Stomach (tissue), 19 donors: ENCODE data around the gene MYADM. TPM values are rescaled to one million over a fixed set of nuclear protein-coding genes. Genes with fewer than 3 reads are reported as not detected.

Experiments used
- DNase-seq, 2 donors: peaks; one replicate each; pipeline versions ENCODE4 v3.0.0 to v3.0.0-alpha.2; 2013 to 2019
- H3K27ac ChIP-seq, 5 donors: fragments of 200-600 bp in 4 of 5; sonication (generic) in 4 of 5; one replicate each; pipeline ENCODE4 v1.5.1; 2013 to 2019; ENCODE audit warnings: mild to moderate bottlenecking in 1 of 5, moderate library complexity in 1 of 5
- H3K27me3 ChIP-seq, 3 donors: fragments of 200-600 bp; sonication (generic); one replicate each; pipeline ENCODE4 v1.5.1; 2017 to 2019; ENCODE audit warnings: mixed run types in 1 of 3
- H3K36me3 ChIP-seq, 4 donors: fragments of 200-600 bp; sonication (generic); 1 replicate in 3 of 4; 2 replicates in 1 of 4; pipeline ENCODE4 v1.5.1; 2016 to 2019
- H3K4me1 ChIP-seq, 4 donors: fragments of 200-600 bp; sonication (generic); one replicate each; pipeline ENCODE4 v1.5.1; 2016 to 2019
- H3K4me3 ChIP-seq, 4 donors: fragments of 200-600 bp; sonication (generic) in 3 of 4; one replicate each; pipeline ENCODE4 v1.5.1; 2016 to 2019; ENCODE audit warnings: mild to moderate bottlenecking in 1 of 4
- H3K9me3 ChIP-seq, 4 donors: fragments of 200-600 bp; sonication (generic); one replicate each; pipeline ENCODE4 v1.5.1; 2016 to 2019
- CTCF ChIP-seq, 7 experiments: fragments of 450-650 bp in 4 of 7; fragments of 200-600 bp in 3 of 7; sonication (generic) in 3 of 7; IDR thresholded peaks; one replicate each; pipeline ENCODE4 v1.5.1; 2016 to 2019; ENCODE audit warnings: antibody characterized with exemption in 7 of 7, control low read depth in 2 of 7, mild to moderate bottlenecking in 1 of 7
- EP300 ChIP-seq: sonication (generic); formaldehyde crosslinking; IDR thresholded peaks from one replicate; pipeline ENCODE4 v1.6.1; 2017; ENCODE audit warnings: antibody characterized with exemption
- POLR2A ChIP-seq, 4 donors: fragments of 450-650 bp; IDR thresholded peaks; one replicate each; pipeline ENCODE4 v1.6.1; 2016; ENCODE audit warnings: antibody characterized with exemption in 4 of 4, control low read depth in 2 of 4, mild to moderate bottlenecking in 1 of 4, moderate library complexity in 1 of 4
- POLR2AphosphoS5 ChIP-seq, 3 donors: sonication (generic); formaldehyde crosslinking; IDR thresholded peaks; one replicate each; pipeline ENCODE4 v1.6.1; 2016; ENCODE audit warnings: antibody characterized with exemption in 3 of 3
- WGBS, 5 donors: extraction: QIAGEN DNeasy Blood & Tissue Kit in 3 of 5; methylation state at CpG; one replicate each; pipeline versions ENCODE4 v1.1.5 to v1.1.7; 2013 to 2018; 5-methylcytosine and 5-hydroxymethylcytosine counted together
- intact Hi-C: fragments of 100-400 bp; cut with DNase I; formaldehyde crosslinking; loops from one replicate; pipeline ENCODE4 v1.15.1; 2023; ENCODE audit warnings: low total_unique reads
- long read RNA-seq, 10 donors: transcript quantifications; one replicate each; lab custom pipeline, GENCODE V29; 2026
- polyA plus RNA-seq, 3 donors: library from polyadenylated mRNA; stranded (reverse); fragments of 200-250 nt; gene quantifications; one replicate each; pipeline ENCODE4 v1.2.3, GENCODE V29; 2013
- total RNA-seq, 5 donors: library from RNA; depleted of rRNA; stranded (reverse); fragments of >200 nt; gene quantifications; one replicate each; pipeline versions ENCODE4 v1.1.0 to v1.2.3, GENCODE V29; 2014 to 2016
- donor health status: healthy with polysubstance abuse.
- donor health status: Bipolar disorder and iron deficiency.
- donor health status: healthy.

MYADM gene, protein sequence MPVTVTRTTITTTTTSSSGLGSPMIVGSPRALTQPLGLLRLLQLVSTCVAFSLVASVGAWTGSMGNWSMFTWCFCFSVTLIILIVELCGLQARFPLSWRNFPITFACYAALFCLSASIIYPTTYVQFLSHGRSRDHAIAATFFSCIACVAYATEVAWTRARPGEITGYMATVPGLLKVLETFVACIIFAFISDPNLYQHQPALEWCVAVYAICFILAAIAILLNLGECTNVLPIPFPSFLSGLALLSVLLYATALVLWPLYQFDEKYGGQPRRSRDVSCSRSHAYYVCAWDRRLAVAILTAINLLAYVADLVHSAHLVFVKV
- total RNA-seq (100 to 1,000 TPM in 2 of 5 donors, 10 to 100 TPM in 3; 20.7 to 195 (median 72.8) TPM), polyA plus RNA-seq (10 to 100 TPM; 24.0 to 28.9 (median 24.5) TPM)
- long read RNA-seq, donor 1, transcript MYADM-204 (3 exons, 3,056 nt) = major isoform, 23 of 34 reads
- long read RNA-seq, donor 1, transcript MYADM-202 (2 exons, 1,492 nt) = minor isoform, 8 of 34 reads
- long read RNA-seq, donor 1, partial matches to known transcripts = 0 of 34 reads
- long read RNA-seq, donor 1, other reads (novel, unspliced or antisense) = 0 of 34 reads
- long read RNA-seq, donor 2, transcript MYADM-204 (3 exons, 3,056 nt) = major isoform, 22 of 46 reads
- long read RNA-seq, donor 2, transcript MYADM-202 (2 exons, 1,492 nt) = minor isoform, 12 of 46 reads
- long read RNA-seq, donor 2, partial matches to known transcripts = 8 of 46 reads
- long read RNA-seq, donor 2, other reads (novel, unspliced or antisense) = 0 of 46 reads
- long read RNA-seq, donor 3, transcript MYADM-204 (3 exons, 3,056 nt) = major isoform, 17 of 21 reads
- long read RNA-seq, donor 3, partial matches to known transcripts = 0 of 21 reads
- long read RNA-seq, donor 3, other reads (novel, unspliced or antisense) = 0 of 21 reads
- long read RNA-seq, donor 4, transcript MYADM-204 (3 exons, 3,056 nt) = major isoform, 6 of 8 reads
- long read RNA-seq, donor 4, partial matches to known transcripts = 0 of 8 reads
- long read RNA-seq, donor 4, other reads (novel, unspliced or antisense) = 0 of 8 reads
- long read RNA-seq, donor 5, transcript MYADM-204 (3 exons, 3,056 nt) = major isoform, 27 of 53 reads
- long read RNA-seq, donor 5, transcript MYADM-207 (3 exons, 1,009 nt) = minor isoform, 6 of 53 reads
- long read RNA-seq, donor 5, transcript MYADM-202 (2 exons, 1,492 nt) = minor isoform, 15 of 53 reads
- long read RNA-seq, donor 5, partial matches to known transcripts = 0 of 53 reads
- long read RNA-seq, donor 5, other reads (novel, unspliced or antisense) = 0 of 53 reads
- long read RNA-seq, donor 6, transcript MYADM-202 (2 exons, 1,492 nt) = minor isoform, 17 of 57 reads
- long read RNA-seq, donor 6, transcript MYADM-204 (3 exons, 3,056 nt) = major isoform, 34 of 57 reads
- long read RNA-seq, donor 6, partial matches to known transcripts = 0 of 57 reads
- long read RNA-seq, donor 6, other reads (novel, unspliced or antisense) = 0 of 57 reads
- long read RNA-seq, donor 7, transcript MYADM-204 (3 exons, 3,056 nt) = major isoform, 42 of 77 reads
- long read RNA-seq, donor 7, transcript MYADM-202 (2 exons, 1,492 nt) = minor isoform, 14 of 77 reads
- long read RNA-seq, donor 7, transcript MYADM-207 (3 exons, 1,009 nt) = minor isoform, 5 of 77 reads
- long read RNA-seq, donor 7, transcript MYADM-209 (3 exons, 777 nt) = minor isoform, 7 of 77 reads
- long read RNA-seq, donor 7, partial matches to known transcripts = 7 of 77 reads
- long read RNA-seq, donor 7, other reads (novel, unspliced or antisense) = 0 of 77 reads
- long read RNA-seq, donor 8, transcript MYADM-204 (3 exons, 3,056 nt) = major isoform, 8 of 18 reads
- long read RNA-seq, donor 8, transcript MYADM-202 (2 exons, 1,492 nt) = major isoform, 8 of 18 reads
- long read RNA-seq, donor 8, partial matches to known transcripts = 0 of 18 reads
- long read RNA-seq, donor 8, other reads (novel, unspliced or antisense) = 0 of 18 reads
- long read RNA-seq, donor 9, transcript MYADM-204 (3 exons, 3,056 nt) = major isoform, 23 of 39 reads
- long read RNA-seq, donor 9, transcript MYADM-209 (3 exons, 777 nt) = minor isoform, 5 of 39 reads
- long read RNA-seq, donor 9, transcript MYADM-202 (2 exons, 1,492 nt) = minor isoform, 9 of 39 reads
- long read RNA-seq, donor 9, partial matches to known transcripts = 0 of 39 reads
- long read RNA-seq, donor 9, other reads (novel, unspliced or antisense) = 0 of 39 reads
- long read RNA-seq, donor 10, transcript MYADM-204 (3 exons, 3,056 nt) = major isoform, 11 of 17 reads
- long read RNA-seq, donor 10, partial matches to known transcripts = 0 of 17 reads
- long read RNA-seq, donor 10, other reads (novel, unspliced or antisense) = 0 of 17 reads

- Histone ChIP-seq H3K27ac (peak within 1 kb of the TSS; percentile 94 to 99 (median 94)), H3K36me3 (peaks cover 0 to 18% (median 8%) of the 10 kb centered on the region in 4 donors), H3K9me3 (no peaks in the 10 kb centered on the region), H3K27me3 (no peaks in the 10 kb centered on the region), H3K4me3 (peak within 1 kb of the TSS; percentile 68 to 95 (median 74)), H3K4me1 (peaks cover 42 to 72% (median 57%) of the 10 kb centered on the region in 4 donors)
- peak; percentile 66 to 94 (median 78) for TF ChIP-seq POLR2AphosphoS5 (IDR thresholded peaks at IDR 0.05)
- TF ChIP-seq CTCF (IDR thresholded peaks at IDR 0.05) = no peak
- peak in 2 of 4 donors; percentile 55 to 84 for TF ChIP-seq POLR2A (IDR thresholded peaks at IDR 0.05)
- no peak for TF ChIP-seq EP300
- intact Hi-C loops = no loop called here
- peak; percentile 99 for DNase-seq
- 1 to 6% (median 2%) methylated on average over 28 to 37 of the region's 37 CpGs for WGBS, 5 donors
These were observed at the start of gene MYADM for GRCh38 chr19:53867225-53868090. MYADM (plus strand) TSS chr19:53867883; CDS start chr19:53873530, 5,647 bp downstream.

GRCh38 chr19:53818756-53819155 is 48.9 kb upstream of the MYADM start:
- peaks cover 0 to 4% (median 0%) of the 10 kb centered on the region in 3 donors for H3K27me3 ChIP-seq
- no peak for DNase-seq
- H3K36me3 ChIP-seq = no peaks in the 10 kb centered on the region
- H3K4me1 ChIP-seq = no peaks in the 10 kb centered on the region
- intact Hi-C loops = no loop called here
- H3K4me3 ChIP-seq = no peak overlapping the region
- H3K9me3 ChIP-seq = no peaks in the 10 kb centered on the region
- no peak overlapping the region for H3K27ac ChIP-seq
- no peak for TF ChIP-seq POLR2A (IDR thresholded peaks at IDR 0.05)
- TF ChIP-seq CTCF (IDR thresholded peaks at IDR 0.05) = no peak
- no peak for TF ChIP-seq POLR2AphosphoS5 (IDR thresholded peaks at IDR 0.05)
- no peak for TF ChIP-seq EP300
- WGBS, 5 donors = 84 to 88% (median 87%) methylated on average over 13 of the region's 13 CpGs

- TF ChIP-seq POLR2AphosphoS5 (IDR thresholded peaks at IDR 0.05) = no peak
- TF ChIP-seq POLR2A (IDR thresholded peaks at IDR 0.05) = no peak
- no peak for TF ChIP-seq EP300
- TF ChIP-seq CTCF (IDR thresholded peaks at IDR 0.05) = no peak
- Histone ChIP-seq H3K4me1 (no peaks in the 10 kb centered on the region), H3K9me3 (no peaks in the 10 kb centered on the region), H3K36me3 (no peaks in the 10 kb centered on the region), H3K27ac (no peak overlapping the region), H3K27me3 (peaks cover 0 to 15% (median 0%) of the 10 kb centered on the region in 3 donors), H3K4me3 (no peak overlapping the region)
- 60 to 79% (median 76%) methylated on average over 5 of the region's 5 CpGs for WGBS, 5 donors
- intact Hi-C loops = no loop called here
- DNase-seq = no peak
These were observed 47.8 kb upstream of the MYADM start for GRCh38 chr19:53819861-53820260.
